Measurements from ENCODE around the gene HTR2C. TPM values are rescaled to one million over a fixed set of nuclear protein-coding genes. Genes with fewer than 3 reads are reported as not detected.

Gene HTR2C
- total RNA-seq, 3 donors from 2014 or later: not detected

DNA sequence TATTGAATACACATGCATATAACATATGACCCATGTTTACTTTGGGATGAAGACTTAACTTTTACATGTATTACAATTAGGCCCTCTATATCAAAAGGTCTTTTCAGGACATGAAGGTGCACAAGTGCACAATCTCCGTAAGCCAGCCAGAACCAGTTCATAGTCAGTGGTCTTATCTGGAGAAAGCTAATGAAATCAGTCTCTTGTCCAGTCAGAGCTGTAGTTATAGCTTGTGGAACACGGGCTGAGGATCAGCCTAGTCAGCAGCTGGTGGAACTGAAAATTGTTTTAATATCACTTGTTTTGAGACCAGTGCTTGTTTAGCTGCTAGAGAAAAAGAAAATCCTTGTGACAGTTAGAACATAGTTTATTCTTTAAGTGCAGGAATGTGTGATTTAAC, 235.6 kb downstream of the HTR2C start:
- Histone ChIP-seq H3K4me1 (no peaks in the 10 kb centered on the region), H3K4me3 (no peak overlapping the region), H3K9me3 (no peaks in the 10 kb centered on the region), H3K27ac (no peak overlapping the region), H3K27me3 (peaks cover 0 to 3% of the 10 kb centered on the region in 2 donors), H3K36me3 (no peaks in the 10 kb centered on the region)
- TF ChIP-seq POLR2AphosphoS5 (IDR thresholded peaks at IDR 0.05) (no peak), POLR2A (IDR thresholded peaks at IDR 0.05) (no peak)
- TF ChIP-seq, protein P1, sequence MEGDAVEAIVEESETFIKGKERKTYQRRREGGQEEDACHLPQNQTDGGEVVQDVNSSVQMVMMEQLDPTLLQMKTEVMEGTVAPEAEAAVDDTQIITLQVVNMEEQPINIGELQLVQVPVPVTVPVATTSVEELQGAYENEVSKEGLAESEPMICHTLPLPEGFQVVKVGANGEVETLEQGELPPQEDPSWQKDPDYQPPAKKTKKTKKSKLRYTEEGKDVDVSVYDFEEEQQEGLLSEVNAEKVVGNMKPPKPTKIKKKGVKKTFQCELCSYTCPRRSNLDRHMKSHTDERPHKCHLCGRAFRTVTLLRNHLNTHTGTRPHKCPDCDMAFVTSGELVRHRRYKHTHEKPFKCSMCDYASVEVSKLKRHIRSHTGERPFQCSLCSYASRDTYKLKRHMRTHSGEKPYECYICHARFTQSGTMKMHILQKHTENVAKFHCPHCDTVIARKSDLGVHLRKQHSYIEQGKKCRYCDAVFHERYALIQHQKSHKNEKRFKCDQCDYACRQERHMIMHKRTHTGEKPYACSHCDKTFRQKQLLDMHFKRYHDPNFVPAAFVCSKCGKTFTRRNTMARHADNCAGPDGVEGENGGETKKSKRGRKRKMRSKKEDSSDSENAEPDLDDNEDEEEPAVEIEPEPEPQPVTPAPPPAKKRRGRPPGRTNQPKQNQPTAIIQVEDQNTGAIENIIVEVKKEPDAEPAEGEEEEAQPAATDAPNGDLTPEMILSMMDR (IDR thresholded peaks at IDR 0.05): no peak
- no peak for DNase-seq (ENCODE audit: low spot score in 2 of 2)
- intact Hi-C loops (cut with DNase I; ENCODE audit: low total_unique reads): no loop called here

- Histone ChIP-seq H3K27me3 (no peaks in the 10 kb centered on the region), H3K4me1 (no peaks in the 10 kb centered on the region), H3K27ac (no peak overlapping the region), H3K36me3 (no peaks in the 10 kb centered on the region), H3K4me3 (no peak overlapping the region), H3K9me3 (no peaks in the 10 kb centered on the region)
- no peak for DNase-seq (ENCODE audit: low spot score in 2 of 2)
- intact Hi-C loops (cut with DNase I; ENCODE audit: low total_unique reads): no loop called here
- TF ChIP-seq POLR2AphosphoS5 (IDR thresholded peaks at IDR 0.05): no peak
- no peak for TF ChIP-seq POLR2A (IDR thresholded peaks at IDR 0.05)
- TF ChIP-seq, protein P1 (IDR thresholded peaks at IDR 0.05): no peak
These were observed 257.2 kb downstream of the HTR2C start for GRCh38 chrX:114841051-114841450.

DNA sequence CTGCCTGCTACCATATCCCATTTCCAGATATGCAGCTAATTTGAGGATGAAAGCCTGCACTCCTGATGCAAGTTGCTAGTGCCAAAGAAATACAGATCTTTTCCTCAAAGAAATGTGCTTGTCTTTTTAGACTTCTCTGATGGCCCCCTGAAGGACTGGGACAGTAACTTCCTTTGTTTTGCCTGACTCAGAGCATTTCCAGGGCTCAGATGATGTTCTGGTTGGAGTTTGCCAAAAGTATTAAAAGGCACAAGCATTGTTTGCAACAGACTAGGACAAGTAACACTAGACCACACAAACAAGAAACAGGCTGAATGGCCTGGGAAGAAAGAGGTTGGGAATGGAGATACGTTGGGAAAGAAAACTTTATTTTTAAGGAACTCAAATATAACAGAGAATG, 258.3 kb downstream of the HTR2C start:
- Histone ChIP-seq H3K27me3 (no peaks in the 10 kb centered on the region), H3K27ac (no peak overlapping the region), H3K9me3 (no peaks in the 10 kb centered on the region), H3K4me1 (no peaks in the 10 kb centered on the region), H3K4me3 (no peak overlapping the region), H3K36me3 (no peaks in the 10 kb centered on the region)
- intact Hi-C loops (cut with DNase I; ENCODE audit: low total_unique reads): no loop called here
- no peak for DNase-seq (ENCODE audit: low spot score in 2 of 2)
- TF ChIP-seq, protein P1 (IDR thresholded peaks at IDR 0.05): no peak
- no peak for TF ChIP-seq POLR2AphosphoS5 (IDR thresholded peaks at IDR 0.05)
- TF ChIP-seq POLR2A (IDR thresholded peaks at IDR 0.05): no peak

DNA sequence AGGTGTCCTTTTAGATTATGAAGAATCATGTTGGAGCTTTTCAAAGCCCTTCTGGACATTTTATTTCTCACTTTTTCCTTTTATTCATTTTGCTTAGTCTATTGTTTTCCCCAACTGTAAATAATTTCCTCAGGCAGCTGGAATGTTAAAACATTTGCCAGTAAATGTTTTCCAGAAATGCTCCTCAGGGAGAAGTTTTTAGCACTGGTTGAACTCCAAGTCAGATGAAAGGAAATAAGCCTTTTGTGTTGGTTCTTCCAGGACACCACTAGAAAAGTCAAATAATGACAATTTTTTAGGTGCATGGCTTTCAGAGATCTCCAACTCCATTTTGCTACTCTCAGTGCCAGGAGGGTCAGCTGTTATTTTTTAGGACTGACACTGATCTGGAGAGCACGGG, 305.6 kb downstream of the HTR2C start:
- Histone ChIP-seq H3K36me3 (no peaks in the 10 kb centered on the region), H3K4me3 (no peak overlapping the region), H3K9me3 (peaks cover 0 to 26% of the 10 kb centered on the region in 2 donors), H3K4me1 (no peaks in the 10 kb centered on the region), H3K27ac (no peak overlapping the region), H3K27me3 (peaks cover 0 to 15% of the 10 kb centered on the region in 2 donors)
- intact Hi-C loops (cut with DNase I; ENCODE audit: low total_unique reads): no loop called here
- DNase-seq (ENCODE audit: low spot score in 2 of 2): no peak
- no peak for TF ChIP-seq POLR2A (IDR thresholded peaks at IDR 0.05)
- TF ChIP-seq, protein P1 (IDR thresholded peaks at IDR 0.05): no peak

DNA sequence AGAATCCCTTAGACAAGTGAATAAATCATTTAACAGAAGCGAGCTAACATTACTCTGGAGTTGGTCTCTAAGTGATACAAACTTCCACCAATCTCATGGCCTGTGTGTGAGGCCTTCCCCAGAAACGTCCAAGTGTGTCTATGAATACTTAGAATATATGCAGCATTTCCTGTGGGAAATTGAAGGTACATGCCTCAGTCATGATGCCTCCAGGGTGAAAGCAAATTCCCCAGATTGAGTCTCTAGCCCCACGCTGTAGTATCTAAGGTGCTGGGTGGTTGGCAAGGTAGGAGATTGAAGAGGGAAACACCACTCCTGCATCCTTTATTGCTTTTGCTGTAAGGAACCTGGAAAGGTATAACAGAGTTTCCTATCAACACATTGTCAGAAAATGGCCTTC, 319.7 kb downstream of the HTR2C start:
- TF ChIP-seq POLR2AphosphoS5 (IDR thresholded peaks at IDR 0.05) (no peak), POLR2A (IDR thresholded peaks at IDR 0.05) (no peak)
- TF ChIP-seq, protein P1 (IDR thresholded peaks at IDR 0.05): no peak

More for the DNA sequence above, 319.7 kb downstream of the HTR2C start:
- peaks cover 0 to 8% of the 10 kb centered on the region in 2 donors for H3K9me3 ChIP-seq
- no peak for DNase-seq (ENCODE audit: low spot score in 2 of 2)
- no peaks in the 10 kb centered on the region for H3K36me3 ChIP-seq
- intact Hi-C loops (cut with DNase I; ENCODE audit: low total_unique reads): no loop called here
- H3K27ac ChIP-seq: no peak overlapping the region
- no peak overlapping the region for H3K4me3 ChIP-seq
- H3K4me1 ChIP-seq: no peaks in the 10 kb centered on the region
- H3K27me3 ChIP-seq: peaks cover 0 to 34% of the 10 kb centered on the region in 2 donors
